GM18498 (cell line): ENCODE measurements around the gene DYNLT4.
"Not testable (repeated sequence)": the region's sequence is repeated elsewhere in the genome, so short reads cannot be mapped to it uniquely, and the experiment has no call there.

Experiments used
- ATAC-seq: cut with Tn5 transposase; IDR thresholded peaks from one replicate; pipeline ENCODE4 v1.9.1; 2021; ENCODE audit warnings: mild to moderate bottlenecking, moderate library complexity; ENCODE audit not compliant: unreplicated experiment

Gene DYNLT4, protein sequence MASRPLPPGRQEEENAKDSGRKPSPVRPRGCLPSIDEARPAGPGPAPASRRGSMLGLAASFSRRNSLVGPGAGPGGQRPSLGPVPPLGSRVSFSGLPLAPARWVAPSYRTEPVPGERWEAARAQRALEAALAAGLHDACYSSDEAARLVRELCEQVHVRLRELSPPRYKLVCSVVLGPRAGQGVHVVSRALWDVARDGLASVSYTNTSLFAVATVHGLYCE

DNA sequence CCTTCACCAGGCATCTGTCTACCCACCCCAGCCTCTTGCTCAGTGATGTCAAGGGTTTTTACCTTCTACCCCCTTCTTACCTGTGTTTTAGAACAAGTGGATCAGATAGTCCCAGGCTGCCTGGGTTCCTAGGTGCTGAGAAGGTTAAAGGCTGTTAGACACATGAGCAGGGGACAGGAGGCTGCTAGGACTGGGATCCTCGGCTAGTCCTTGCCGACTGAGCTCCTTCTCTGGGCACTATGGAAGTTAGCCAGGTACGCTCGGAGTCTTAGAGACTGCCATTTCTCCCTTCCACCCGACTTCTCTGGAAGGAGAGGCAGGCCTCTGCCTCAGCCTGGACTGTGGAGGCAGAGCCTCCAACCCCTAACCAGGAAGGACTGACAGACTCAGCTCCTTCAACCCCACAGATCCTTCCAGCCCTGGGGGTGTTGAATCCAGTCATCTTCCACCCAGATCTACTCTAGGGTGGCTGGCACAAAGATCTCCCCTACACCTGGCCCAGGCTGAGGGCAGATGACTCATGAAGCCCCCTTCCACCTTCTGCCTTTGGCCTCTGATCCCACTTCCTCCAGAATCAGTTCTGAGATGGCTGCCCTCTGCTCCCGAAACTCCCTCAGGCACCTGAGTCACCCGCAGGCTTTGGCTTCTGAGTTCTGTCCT is at the start of gene DYNLT4:
Gene DYNLT4 (minus strand): TSS at position 648 of the 660 bp plus-strand sequence. CDS start 683 bp downstream, outside the sequence.
- no peak for ATAC-seq

DNA sequence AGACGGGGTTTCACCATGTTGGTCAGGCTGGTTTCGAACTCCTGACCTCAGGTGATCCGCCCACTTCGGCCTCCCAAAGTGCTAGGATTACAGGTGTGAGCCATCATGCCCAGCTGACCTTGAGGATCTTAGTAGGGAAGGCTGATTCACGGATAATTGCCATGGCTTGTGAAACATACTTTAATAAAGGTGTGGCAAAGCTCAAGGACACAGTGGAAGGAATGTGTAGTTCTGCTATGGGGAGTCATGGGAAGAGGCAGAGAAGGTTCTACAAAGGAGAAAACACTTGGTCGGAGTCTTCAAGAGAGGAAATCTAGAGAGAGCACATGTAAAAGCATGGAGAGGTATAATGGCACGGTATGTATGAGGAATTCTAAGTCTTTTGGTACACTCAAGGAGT is 48.6 kb upstream of the DYNLT4 start:
- no peak for ATAC-seq

DNA sequence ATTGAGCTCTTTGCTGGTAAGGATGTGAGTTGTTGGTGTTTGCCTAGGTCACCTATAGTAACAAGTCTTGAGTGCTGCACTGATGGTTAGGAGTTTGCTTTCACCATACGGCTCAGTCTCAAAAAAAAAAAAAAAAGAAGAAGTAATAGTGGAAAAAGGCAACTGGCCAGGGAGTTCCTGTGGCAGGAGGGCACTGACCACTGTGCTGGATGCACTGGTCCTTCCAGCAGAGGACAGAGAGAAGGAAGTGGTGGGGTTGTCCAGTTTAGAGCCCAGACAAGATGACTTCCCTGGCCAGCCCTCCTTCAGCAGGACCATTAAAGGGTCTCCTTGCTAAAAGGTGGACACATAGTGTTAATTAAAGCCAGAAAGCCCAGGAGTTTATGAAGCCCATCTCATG is 47.8 kb upstream of the DYNLT4 start:
- ATAC-seq = no peak

DNA sequence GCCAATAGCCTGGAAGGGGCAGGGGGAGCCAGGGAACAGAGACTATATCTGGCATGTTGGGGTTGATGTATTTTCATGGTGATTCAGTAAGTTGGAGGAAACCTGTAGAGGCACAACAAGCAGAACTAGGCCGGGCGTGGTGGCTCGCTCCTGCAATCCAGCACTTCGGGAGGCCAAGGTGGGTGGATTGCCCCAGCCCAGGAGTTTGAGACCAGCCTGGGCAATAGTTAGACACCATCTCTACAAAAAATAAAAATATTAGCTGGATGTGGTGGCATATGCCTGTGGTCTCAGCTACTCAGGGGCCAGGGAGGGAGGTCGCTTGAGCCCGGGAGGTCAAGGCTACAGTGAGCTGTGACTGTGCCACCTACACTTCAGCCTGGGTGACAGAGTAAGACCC is 46.0 kb upstream of the DYNLT4 start:
- ATAC-seq = no peak

DNA sequence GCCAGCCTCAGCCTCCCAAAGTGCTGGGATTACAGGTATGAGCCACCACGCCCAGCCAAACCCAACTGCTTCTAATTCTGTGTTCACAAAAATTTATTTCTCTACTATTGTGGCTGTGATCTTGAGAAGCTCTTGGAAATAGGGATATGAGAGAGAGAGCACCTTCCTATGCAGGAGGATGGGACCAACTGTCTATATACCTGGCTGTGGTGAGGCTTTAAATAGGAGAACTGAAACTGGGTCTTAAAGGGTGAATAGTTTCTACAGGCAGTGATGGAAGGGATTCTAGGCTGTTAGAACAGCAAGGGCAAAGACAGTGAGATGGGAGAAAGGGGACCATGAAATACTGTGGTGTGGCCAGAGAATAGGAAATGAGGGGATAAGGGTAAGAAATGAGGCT is 44.2 kb upstream of the DYNLT4 start:
- ATAC-seq = no peak

DNA sequence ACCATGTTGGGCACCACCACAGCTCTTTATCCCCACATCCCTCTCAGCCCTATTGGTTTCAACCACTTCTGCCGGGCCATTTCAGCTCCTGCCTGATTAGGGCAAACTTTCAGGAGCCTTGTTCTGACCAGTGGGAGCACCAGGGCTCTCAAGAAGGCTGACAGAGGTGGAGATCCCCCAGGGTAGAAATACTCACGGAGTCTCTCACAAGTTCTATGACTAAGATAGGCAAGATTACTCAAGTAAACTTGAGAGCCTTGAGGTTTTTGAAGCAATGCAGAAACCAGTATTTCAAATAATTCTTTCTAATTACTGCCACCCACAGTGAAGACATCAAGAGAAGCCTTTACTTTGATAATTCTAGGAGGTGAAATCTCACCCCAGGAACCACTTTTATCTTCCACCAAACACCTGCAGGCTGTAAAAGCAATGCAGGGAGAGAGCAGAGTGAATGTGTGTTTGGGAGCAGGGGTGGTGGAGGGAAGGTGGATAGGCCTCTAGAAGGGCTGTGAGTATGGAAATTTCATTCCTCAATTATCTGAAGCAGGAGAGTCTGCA is 42.5 kb upstream of the DYNLT4 start:
- ATAC-seq = no peak

DNA sequence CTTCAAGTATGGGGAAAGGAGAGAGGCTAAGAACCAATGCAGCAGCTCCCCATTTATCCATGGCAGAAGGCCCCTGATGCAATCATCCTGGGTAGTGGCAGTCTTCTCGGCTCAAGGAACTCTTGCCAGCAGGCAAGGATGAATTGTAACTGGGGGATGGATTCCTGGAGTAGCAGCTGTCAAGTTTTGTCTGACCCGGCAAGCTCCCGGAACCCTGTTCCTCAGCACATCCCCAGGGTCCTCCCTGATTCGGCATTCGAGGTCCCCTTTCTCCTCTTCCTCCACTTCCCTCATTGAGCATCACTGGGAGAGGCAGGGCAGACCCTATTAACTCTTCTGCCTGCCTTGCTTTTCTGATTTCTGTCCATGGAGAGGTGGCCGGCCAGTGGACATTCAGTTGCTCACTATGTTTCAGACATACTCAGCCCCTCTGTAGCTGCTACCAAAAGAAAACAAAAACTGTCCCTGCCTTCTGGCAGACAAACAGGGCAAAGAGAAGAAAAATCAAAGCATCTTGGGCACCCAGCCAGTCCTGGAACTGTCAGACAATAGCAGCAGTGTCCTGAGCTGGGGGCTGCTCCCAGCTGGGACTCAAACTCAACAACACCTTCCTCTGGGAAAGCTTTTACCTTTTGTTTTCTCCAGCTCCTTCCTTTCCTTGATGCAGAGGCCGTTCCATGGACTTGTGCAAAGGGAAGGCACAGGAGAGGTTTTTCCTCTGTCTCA is 41.5 kb upstream of the DYNLT4 start:
- no peak for ATAC-seq

DNA sequence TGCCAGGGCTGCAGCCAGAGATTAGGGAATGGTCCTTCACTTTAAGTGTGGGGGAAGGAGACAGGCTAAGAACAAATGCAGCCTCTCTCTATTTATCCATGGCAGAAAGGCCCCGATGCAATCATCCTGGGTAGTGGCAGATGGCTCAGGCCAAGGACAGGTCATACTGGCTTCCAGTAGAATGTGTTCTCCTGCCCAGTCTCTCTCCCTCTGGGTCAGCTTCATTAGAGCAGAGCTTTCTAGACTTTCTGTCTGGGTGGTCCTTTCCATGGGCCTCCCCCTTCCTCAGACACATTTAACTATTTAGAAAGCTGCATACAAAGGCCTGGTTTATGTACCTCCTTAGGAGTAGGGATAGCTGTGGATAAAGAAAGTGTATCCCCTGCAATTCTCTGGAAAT is 40.7 kb upstream of the DYNLT4 start:
- no peak for ATAC-seq

DNA sequence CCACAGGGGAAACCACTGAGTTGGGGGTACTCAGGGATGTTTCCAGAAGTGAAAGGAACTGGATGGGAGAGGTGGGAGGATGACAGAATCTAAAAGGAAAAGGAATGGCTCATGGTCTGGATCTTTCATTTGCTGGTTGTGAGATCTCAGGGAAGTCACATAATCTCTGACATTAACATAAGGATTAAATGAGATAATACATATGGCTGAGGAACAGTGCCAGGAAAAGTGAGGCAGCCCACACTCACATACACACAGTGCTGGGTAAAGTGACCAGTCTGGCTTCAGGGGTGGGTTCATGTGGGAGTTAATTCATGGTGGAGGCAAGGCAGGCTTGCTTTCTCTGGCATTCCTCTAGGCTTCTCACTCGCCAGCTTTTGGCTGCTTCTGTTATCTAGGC is 39.8 kb upstream of the DYNLT4 start:
- no peak for ATAC-seq

DNA sequence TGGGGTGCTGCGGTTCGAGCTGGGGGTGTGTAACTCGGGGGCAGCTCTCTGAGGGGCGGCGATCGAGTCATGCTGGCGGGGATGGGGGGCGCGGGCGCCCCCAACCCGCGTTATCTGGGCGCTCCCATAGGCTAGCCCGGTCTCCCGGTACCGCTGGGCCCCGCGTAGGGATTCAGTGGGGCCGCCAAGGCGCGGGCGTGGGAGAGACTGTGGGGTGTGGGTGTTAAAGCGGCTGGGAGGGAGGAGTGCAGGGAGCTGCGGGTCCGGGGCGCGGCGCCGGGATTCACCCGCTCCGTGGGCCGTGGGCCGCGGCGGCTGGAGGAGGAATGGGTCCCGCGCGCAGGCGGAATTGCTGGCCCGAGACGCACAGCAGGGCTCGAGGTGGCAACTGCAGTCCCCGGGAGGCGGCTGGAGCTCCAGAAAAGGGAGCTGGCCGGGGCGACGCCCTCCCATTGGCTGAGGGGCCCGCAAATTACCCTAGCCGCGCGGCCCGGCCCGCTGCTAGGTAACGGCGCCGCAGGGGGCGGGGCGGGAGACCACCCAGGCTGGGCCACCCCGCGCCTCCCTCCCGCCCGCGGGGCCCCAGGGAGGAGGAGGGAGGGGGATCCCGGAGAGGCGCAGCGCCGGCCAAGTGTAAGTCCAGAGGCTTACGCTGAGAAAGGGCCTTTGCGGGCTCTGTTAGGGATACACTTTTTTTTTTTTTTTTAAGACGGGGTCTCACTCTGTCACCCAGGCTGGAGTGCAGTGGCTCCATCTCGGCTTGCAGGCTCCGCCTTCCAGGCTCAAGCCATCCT is 35.9 kb upstream of the DYNLT4 start, which contains the start of gene PTCH2:
Gene PTCH2 (minus strand): TSS at position 392 of the 794 bp plus-strand sequence. CDS start 321 bp downstream, at position 71.
- ATAC-seq = no peak

DNA sequence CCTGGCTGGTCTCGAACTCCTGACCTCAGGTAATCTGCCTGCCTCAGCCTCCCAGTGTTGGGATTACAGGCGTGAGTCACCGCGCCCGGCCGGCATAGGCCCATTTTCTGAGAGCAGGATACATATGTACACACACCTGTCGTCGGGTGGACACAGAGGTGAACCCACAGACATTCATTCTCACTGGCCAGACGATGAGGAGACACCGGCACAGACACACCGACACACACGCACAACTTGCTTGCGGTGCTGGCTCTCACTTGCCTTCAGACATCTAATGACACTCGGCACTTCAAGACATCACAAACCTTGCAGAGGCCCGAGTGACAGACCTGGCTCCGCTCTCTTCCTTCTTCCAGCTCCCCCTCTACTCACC is 35.3 kb upstream of the DYNLT4 start:
- ATAC-seq = no peak

DNA sequence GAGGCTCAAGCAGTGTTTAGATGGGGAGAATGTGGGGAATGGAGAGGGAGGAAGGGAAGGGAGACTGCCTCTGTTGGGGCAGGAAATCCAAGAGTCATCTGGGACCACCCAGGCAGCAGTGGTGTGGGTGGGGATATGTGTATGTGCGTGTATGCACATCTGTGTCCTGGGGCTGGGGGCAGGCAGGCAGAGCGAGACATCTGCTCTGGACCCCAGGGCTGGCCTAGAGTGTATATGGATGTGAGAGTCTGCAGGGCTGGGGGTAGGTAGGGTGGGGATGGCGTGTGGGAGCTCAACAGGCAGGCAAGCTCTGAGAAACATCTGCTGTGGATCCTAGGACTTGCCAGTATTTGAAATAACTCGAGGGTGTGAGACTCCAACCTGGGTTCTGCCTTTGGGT is 32.4 kb upstream of the DYNLT4 start:
- ATAC-seq = no peak

DNA sequence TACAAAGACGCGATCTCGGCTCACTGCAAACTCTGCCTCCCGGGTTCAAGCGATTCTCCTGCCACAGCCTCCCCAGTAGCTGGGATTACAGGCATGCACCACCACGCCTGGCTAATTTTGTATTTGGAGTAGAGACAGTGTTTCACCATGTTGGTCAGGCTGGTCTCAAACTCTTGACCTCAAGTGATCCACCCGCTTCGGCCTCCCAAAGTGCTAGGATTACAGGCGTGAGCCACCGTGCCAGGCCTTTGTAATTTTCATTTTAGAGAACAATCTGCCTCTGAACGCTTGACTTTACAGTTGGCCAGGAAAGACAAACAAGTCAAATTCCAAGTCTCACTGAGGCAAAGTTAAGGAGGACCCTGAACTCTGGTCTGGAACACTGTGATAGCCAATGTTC is 31.1 kb upstream of the DYNLT4 start:
- not testable (repeated sequence) for ATAC-seq

DNA sequence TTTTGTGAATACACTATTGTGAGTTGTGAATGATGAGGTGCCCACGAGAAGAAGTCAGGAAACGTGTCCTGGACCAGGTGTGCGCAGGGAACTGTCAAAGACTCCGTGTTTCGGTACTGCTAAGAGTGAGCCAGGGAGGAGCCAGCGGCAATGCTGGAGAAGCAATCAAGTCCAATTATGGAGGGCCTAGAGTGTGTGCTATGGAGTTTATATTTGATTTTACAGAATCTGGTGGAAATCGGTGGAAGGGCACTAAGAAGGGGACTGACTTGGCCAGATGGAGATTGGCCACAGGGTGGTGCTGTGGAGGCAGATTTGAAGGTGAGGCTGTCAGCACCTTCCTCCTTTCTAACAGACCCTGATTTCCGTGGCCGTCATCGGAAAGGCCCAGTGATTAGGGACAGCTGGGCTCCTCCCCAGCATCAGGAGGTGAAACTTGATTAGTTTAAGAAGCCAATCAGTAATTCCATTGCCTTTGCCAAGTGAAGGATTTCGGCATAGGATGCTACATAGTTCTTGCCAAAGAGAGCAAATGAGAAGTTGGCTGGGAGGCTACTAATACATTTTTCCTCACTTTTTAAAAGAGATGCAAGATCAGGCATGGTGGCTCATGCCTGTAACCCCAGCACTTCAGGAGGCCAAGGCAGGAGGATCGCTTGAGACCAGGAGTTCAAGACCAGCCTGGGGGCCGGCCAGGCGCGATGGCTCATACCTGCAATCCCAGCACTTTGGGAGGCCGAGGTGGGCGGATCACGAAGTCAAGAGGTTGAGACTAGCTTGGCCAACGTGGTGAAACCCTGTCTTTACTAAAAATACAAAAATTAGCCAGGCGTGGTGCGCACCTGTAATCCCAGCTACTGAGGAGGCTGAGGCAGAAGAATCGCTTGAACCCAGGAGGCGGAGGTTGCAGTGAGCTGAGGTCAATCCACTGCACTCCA is 28.9 kb upstream of the DYNLT4 start:
- peak; percentile 63 for ATAC-seq

DNA sequence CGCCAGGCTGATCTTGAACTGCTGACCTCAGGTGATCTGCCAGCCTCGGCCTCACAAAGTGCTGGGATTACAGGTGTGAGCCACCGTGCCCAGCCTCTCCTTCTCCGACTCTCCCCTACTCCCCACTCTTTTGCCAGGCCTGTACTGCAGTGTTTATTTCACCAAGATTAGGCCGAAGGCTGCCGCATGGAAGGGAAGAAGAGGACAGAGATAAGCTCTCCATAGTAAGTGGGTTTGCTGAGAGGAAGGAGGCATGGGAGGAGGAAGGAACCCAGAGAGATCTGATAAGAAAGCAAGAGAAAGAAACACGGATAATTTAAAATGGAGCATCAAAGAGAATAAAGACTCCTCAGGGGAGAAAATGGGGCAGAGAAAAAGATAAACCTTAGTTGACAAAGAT is 27.2 kb upstream of the DYNLT4 start:
- no peak for ATAC-seq

DNA sequence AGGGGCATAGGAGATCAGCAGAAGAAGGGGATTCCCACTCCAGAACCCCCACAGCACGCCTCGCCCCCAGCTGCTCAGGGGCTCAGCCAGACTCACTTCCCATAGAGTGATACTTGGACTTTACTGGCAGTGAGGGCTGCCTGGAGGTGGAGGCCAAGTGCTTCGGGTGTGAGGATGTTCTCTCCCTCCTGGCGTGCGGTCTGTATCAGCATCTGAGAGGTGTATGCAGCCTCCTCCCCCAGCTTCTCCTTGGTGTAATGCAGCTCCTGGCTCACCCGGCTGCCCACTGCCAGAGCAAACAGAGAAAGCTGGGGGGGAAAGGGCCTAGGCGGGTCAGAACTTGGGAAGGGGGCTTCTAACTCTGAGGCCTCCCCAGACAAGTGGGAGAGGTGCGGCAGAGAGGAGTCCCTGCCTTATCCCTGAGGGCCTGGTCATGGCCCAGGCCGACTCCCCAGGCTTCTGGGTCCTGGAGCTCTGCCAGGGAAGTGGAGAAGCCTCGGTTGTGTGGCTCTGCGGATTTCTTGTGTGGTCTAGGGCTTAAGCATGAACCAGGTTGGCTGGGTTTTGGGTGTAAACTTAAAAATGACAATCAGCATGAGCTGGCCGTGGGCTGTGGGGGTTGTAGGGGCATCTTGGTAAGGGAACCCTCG is 25.0 kb upstream of the DYNLT4 start:
- no peak for ATAC-seq

DNA sequence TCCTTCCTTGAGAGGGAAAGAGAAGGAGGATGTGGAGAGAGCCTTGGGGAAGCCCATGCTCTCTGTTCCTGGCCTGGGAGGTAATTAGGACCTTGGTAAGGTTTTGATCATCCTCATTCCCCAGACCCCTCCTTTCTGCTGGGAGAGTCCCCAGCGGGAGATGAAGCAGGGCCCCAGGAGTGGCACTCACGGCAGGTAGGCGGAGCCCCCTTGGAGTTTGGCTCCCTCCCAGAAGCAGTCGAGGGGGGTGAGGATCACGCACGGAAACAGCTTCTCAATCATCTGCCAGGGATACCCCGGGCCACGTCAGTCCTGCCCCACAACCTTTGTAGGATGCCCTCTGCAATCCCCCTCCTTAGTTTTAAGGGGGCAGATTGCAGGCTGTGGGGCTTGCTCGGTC is 24.4 kb upstream of the DYNLT4 start:
- no peak for ATAC-seq

DNA sequence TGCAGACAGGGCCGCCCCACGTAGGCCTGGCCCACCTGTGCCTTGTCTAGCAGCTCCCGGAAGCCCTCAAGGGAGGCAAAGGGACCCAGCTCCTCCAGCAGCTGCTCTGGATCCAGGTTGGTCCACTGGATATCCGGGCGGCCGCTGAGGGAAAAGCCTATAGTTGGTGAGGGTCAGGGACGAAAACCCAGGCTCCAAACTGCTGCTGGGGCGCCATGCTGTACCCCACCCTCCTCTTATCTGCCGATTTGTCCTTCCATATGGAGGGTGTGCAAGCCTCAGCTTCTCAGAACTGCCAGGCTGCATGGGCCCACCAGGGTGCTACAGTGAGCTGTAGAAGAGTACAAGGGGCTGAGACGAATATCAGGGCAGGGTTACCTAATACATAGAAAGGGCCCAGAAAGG is 23.8 kb upstream of the DYNLT4 start:
- ATAC-seq = no peak
